Body of pancreas (tissue), 4 donors: ENCODE results near the gene RBM22. TPM values are rescaled to one million over a fixed set of nuclear protein-coding genes. Genes with fewer than 3 reads are reported as not detected.

ENCODE experiments used
- ATAC-seq: fragments of 150-250 bp; one replicate; pipeline ENCODE4 v1.9.1; 2016
- DNase-seq, 4 donors: peaks; one replicate each; pipeline ENCODE4 v3.0.0-alpha.2; 2019
- H3K27ac ChIP-seq, 4 donors: fragments of 200-600 bp; sonication (generic); 1 replicate in 3 of 4; 2 replicates in 1 of 4; pipeline versions ENCODE4 v1.5.1 to v1.6.1; 2016 to 2019; ENCODE audit warnings: mild to moderate bottlenecking in 1 of 4, mixed read lengths in 1 of 4, moderate library complexity in 1 of 4
- H3K27me3 ChIP-seq, 2 donors: fragments of 200-600 bp; sonication (generic); one replicate each; pipeline ENCODE4 v1.6.0; 2016; ENCODE audit warnings: mild to moderate bottlenecking in 1 of 2
- H3K36me3 ChIP-seq, 2 donors: fragments of 200-600 bp; sonication (generic); replicated peaks in 1 of 2; 2 replicates each; pipeline ENCODE4 v1.5.1; 2016; ENCODE audit warnings: low read depth in 2 of 2; ENCODE audit not compliant: insufficient read depth in 1 of 2
- H3K4me1 ChIP-seq: fragments of 200-600 bp; sonication (generic); one replicate; pipeline ENCODE4 v1.6.0; 2016
- H3K4me3 ChIP-seq, 2 donors: fragments of 200-600 bp; sonication (generic); 1 replicate in 1 of 2; 2 replicates in 1 of 2; pipeline ENCODE4 v1.5.1; 2016 to 2019
- H3K9me3 ChIP-seq, 3 donors: fragments of 200-600 bp; sonication (generic); 1 replicate in 2 of 3; 2 replicates in 1 of 3; pipeline ENCODE4 v1.5.1; 2016
- CTCF ChIP-seq, 7 experiments: fragments of 450-650 bp in 4 of 7; fragments of 200-600 bp in 3 of 7; sonication (generic) in 3 of 7; IDR thresholded peaks; one replicate each; pipeline ENCODE4 v1.5.1; 2016 to 2019; ENCODE audit warnings: antibody characterized with exemption in 7 of 7
- POLR2A ChIP-seq, 3 donors: fragments of 450-650 bp; IDR thresholded peaks; one replicate each; pipeline ENCODE4 v1.6.1; 2016; ENCODE audit warnings: antibody characterized with exemption in 3 of 3, mild to moderate bottlenecking in 2 of 3
- WGBS, 2 donors: methylation state at CpG; one replicate each; pipeline ENCODE4 v1.1.5; 2017; 5-methylcytosine and 5-hydroxymethylcytosine counted together
- intact Hi-C: fragments of 100-400 bp; cut with DNase I; formaldehyde crosslinking; loops from one replicate; pipeline ENCODE4 v1.15.1; 2023
- total RNA-seq, 2 donors: library from RNA; depleted of rRNA; stranded (reverse); fragments of >200 nt; gene quantifications; one replicate each; pipeline ENCODE4 v1.1.0, GENCODE V29; 2016

RBM22 gene
- total RNA-seq, 2 donors from 2014 or later = 22.8 to 28.7 TPM

GRCh38 chr5:150663936-150664335, 36.9 kb downstream of the RBM22 start:
- DNase-seq (no peak), ATAC-seq (no peak)
- 86 to 91% methylated on average over 3 of the region's 3 CpGs for WGBS, 2 donors
- H3K27me3 ChIP-seq = no peaks in the 10 kb centered on the region
- H3K27ac ChIP-seq = no peak overlapping the region
- H3K9me3 ChIP-seq = no peaks in the 10 kb centered on the region
- intact Hi-C loops = loop anchor here (5.0 kb wide), 1 partner anchor 107 kb away; no protein-coding TSS in a partner anchor
- no peaks in the 10 kb centered on the region for H3K36me3 ChIP-seq
- H3K4me3 ChIP-seq = no peak overlapping the region
- no peaks in the 10 kb centered on the region for H3K4me1 ChIP-seq
- TF ChIP-seq CTCF (IDR thresholded peaks at IDR 0.05) = no peak
- TF ChIP-seq POLR2A (IDR thresholded peaks at IDR 0.05) = no peak

- no peak for DNase-seq
Observed at GRCh38 chr5:150662731-150663516, 37.9 kb downstream of the RBM22 start.

GRCh38 chr5:150661821-150662596, 38.9 kb downstream of the RBM22 start:
- H3K36me3 ChIP-seq = no peaks in the 10 kb centered on the region
- DNase-seq (no peak), ATAC-seq (no peak)
- H3K4me3 ChIP-seq = no peak overlapping the region
- H3K9me3 ChIP-seq = no peaks in the 10 kb centered on the region
- WGBS, 2 donors = 70 to 78% methylated on average over 10 of the region's 10 CpGs
- no peak overlapping the region for H3K27ac ChIP-seq
- H3K27me3 ChIP-seq = no peaks in the 10 kb centered on the region
- peaks cover 2% of the 10 kb centered on the region for H3K4me1 ChIP-seq
- TF ChIP-seq CTCF (IDR thresholded peaks at IDR 0.05) (no peak), POLR2A (IDR thresholded peaks at IDR 0.05) (no peak)
- intact Hi-C loops = loop anchor here (5.0 kb wide), 1 partner anchor 105 kb away; no protein-coding TSS in a partner anchor

More at GRCh38 chr5:150662731-150663516, 37.9 kb downstream of the RBM22 start:
- Histone ChIP-seq H3K4me3 (no peak overlapping the region), H3K9me3 (no peaks in the 10 kb centered on the region), H3K27ac (no peak overlapping the region), H3K27me3 (no peaks in the 10 kb centered on the region), H3K36me3 (no peaks in the 10 kb centered on the region), H3K4me1 (no peaks in the 10 kb centered on the region)
- no peak for ATAC-seq
- intact Hi-C loops = loop anchor here (5.0 kb wide), 1 partner anchor 106 kb away; no protein-coding TSS in a partner anchor
- 65 to 73% methylated on average over 3 to 4 of the region's 4 CpGs for WGBS, 2 donors
- TF ChIP-seq POLR2A (IDR thresholded peaks at IDR 0.05) = no peak
- TF ChIP-seq CTCF (IDR thresholded peaks at IDR 0.05) = no peak

- 44 to 60% methylated on average over 4 to 7 of the region's 7 CpGs for WGBS, 2 donors
Observed at GRCh38 chr5:150661086-150661485, 39.8 kb downstream of the RBM22 start, which contains the start of gene MYOZ3. TSS of gene MYOZ3 (plus strand) at chr5:150661251. CDS start at chr5:150662942, 1,691 bp downstream.

More at GRCh38 chr5:150661086-150661485, 39.8 kb downstream of the RBM22 start, which contains the start of gene MYOZ3:
- TF ChIP-seq CTCF (IDR thresholded peaks at IDR 0.05) (no peak), POLR2A (IDR thresholded peaks at IDR 0.05) (no peak)
- Histone ChIP-seq H3K36me3 (no peaks in the 10 kb centered on the region), H3K9me3 (no peaks in the 10 kb centered on the region), H3K4me3 (no peak within 1 kb of the TSS), H3K4me1 (peaks cover 8% of the 10 kb centered on the region), H3K27me3 (no peaks in the 10 kb centered on the region), H3K27ac (no peak within 1 kb of the TSS)
- ATAC-seq = no peak
- DNase-seq = no peak
- intact Hi-C loops = loop anchor here (5.0 kb wide), 1 partner anchor 104 kb away; no protein-coding TSS in a partner anchor
